Measurements from ENCODE around the gene TWF2.

DNA sequence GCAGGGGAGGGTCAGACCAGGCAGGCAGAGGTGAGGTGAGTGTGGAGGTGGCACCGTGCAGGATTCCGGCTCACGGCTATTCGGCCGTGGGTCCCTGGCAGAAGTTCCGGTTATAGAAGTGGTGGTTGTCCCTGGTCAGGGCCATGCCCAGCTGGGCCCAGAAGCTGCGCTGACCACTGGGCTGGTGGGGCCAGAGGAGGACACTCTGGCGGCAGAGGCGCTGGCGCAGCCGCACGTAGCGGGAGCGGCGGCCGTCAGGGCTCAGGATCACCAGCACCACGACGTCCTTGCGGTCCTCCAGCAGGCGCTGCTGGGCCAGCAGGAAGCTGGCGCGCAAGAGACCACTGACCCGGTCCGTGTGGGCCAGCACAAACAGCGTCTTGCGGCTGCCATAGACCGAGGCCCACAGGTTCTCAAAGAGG, 17.8 kb downstream of the TWF2 start:
- TF ChIP-seq, protein P1, sequence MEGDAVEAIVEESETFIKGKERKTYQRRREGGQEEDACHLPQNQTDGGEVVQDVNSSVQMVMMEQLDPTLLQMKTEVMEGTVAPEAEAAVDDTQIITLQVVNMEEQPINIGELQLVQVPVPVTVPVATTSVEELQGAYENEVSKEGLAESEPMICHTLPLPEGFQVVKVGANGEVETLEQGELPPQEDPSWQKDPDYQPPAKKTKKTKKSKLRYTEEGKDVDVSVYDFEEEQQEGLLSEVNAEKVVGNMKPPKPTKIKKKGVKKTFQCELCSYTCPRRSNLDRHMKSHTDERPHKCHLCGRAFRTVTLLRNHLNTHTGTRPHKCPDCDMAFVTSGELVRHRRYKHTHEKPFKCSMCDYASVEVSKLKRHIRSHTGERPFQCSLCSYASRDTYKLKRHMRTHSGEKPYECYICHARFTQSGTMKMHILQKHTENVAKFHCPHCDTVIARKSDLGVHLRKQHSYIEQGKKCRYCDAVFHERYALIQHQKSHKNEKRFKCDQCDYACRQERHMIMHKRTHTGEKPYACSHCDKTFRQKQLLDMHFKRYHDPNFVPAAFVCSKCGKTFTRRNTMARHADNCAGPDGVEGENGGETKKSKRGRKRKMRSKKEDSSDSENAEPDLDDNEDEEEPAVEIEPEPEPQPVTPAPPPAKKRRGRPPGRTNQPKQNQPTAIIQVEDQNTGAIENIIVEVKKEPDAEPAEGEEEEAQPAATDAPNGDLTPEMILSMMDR (IDR thresholded peaks at IDR 0.05; ENCODE audit: low read depth, low read length), result no peak
- TF ChIP-seq POLR2A (IDR thresholded peaks at IDR 0.05; ENCODE audit: extremely low read depth, insufficient read length) (no peak), MYC (IDR thresholded peaks at IDR 0.05; ENCODE audit: low read depth, low read length) (no peak)
- TF ChIP-seq, protein P2, sequence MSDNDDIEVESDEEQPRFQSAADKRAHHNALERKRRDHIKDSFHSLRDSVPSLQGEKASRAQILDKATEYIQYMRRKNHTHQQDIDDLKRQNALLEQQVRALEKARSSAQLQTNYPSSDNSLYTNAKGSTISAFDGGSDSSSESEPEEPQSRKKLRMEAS (IDR thresholded peaks at IDR 0.05; ENCODE audit: low read depth, low read length), result no peak

All from NB4 (cell line).